GM12801 (cell line): ENCODE results near the gene SCUBE3.

Source experiments
- CTCF ChIP-seq: IDR thresholded peaks from one replicate; pipeline ENCODE4 v1.5.1; 2011; ENCODE audit warnings: control low read depth; ENCODE audit not compliant: insufficient read length; ENCODE audit errors: extremely low read depth

The SCUBE3 gene

GRCh38 chr6:35288834-35289233 is 75.1 kb downstream of the SCUBE3 start:
- no peak for TF ChIP-seq CTCF

GRCh38 chr6:35291491-35291890 is 77.7 kb downstream of the SCUBE3 start:
- TF ChIP-seq CTCF: no peak

- TF ChIP-seq CTCF: no peak
Measured at GRCh38 chr6:35292494-35292893, 78.7 kb downstream of the SCUBE3 start.

- no peak for TF ChIP-seq CTCF
Measured at GRCh38 chr6:35293681-35294080, 79.9 kb downstream of the SCUBE3 start.

GRCh38 chr6:35294308-35294945 is 80.7 kb downstream of the SCUBE3 start:
- no peak for TF ChIP-seq CTCF

GRCh38 chr6:35295036-35295435 is 81.3 kb downstream of the SCUBE3 start:
- TF ChIP-seq CTCF: no peak

GRCh38 chr6:35295521-35296315 is 82.0 kb downstream of the SCUBE3 start:
- TF ChIP-seq CTCF: no peak
